Endothelial cell of umbilical vein (primary cell): ENCODE measurements around the gene CACNA1C. TPM values are rescaled to one million over a fixed set of nuclear protein-coding genes. Genes with fewer than 3 reads are reported as not detected.

Experiments used
- BruUV-seq: library from RNA; stranded (reverse); fragments of 400-500 nt; replicated peaks from 2 replicates; lab custom pipeline; 2021; lab: Mats Ljungman, UMichigan
- CTCF ChIA-PET: fragments of 300-600, 350-600 bp; sonication (Branson Sonifier 250); formaldehyde crosslinking; loops from one replicate; lab custom pipeline; 2021; ENCODE audit warnings: antibody characterized with exemption, inconsistent platforms; lab: Charles Lee
- POLR2A ChIA-PET: fragments of 300-600, 350-600 bp; sonication (Branson Sonifier 250); formaldehyde crosslinking; loops from one replicate; lab custom pipeline; 2021; ENCODE audit warnings: antibody characterized with exemption, inconsistent platforms; lab: Charles Lee
- DNase-seq: peaks from one replicate; pipeline ENCODE4 v3.0.0-alpha.2; 2011; ENCODE audit warnings: low read depth, low spot score
- FAIRE-seq: peaks from 2 replicates; lab custom pipeline; 2011; peaks lifted over from hg19 to GRCh38; lab: Jason Lieb, UNC
- H2AFZ ChIP-seq: 2 replicates; pipeline ENCODE4 v1.6.0; 2012; ENCODE audit warnings: low read depth, low read length, control low read depth, inconsistent platforms
- H3K27ac ChIP-seq: 2 replicates; pipeline ENCODE4 v1.5.1; 2011; ENCODE audit warnings: low read depth, mild to moderate bottlenecking, control low read depth, low read length, moderate library complexity; ENCODE audit not compliant: insufficient read depth
- H3K27me3 ChIP-seq, 2 experiments: 2 replicates each; pipeline versions ENCODE4 v1.6.0 to v1.6.1; 2011; ENCODE audit warnings: low read length in 2 of 2, mixed read lengths in 1 of 2; ENCODE audit not compliant: control insufficient read depth in 2 of 2, insufficient read depth in 2 of 2
- H3K36me3 ChIP-seq, 2 experiments: 2 replicates in 1 of 2; 3 replicates in 1 of 2; pipeline ENCODE4 v1.5.1; 2011; ENCODE audit warnings: low read length in 2 of 2, mild to moderate bottlenecking in 1 of 2, moderate library complexity in 1 of 2; ENCODE audit not compliant: control insufficient read depth in 2 of 2, insufficient read depth in 2 of 2; ENCODE audit errors: extremely low read depth in 1 of 2
- H3K4me1 ChIP-seq: 3 replicates; pipeline ENCODE4 v1.5.1; 2011; ENCODE audit warnings: mild to moderate bottlenecking, low read length; ENCODE audit not compliant: control insufficient read depth, insufficient read depth; ENCODE audit errors: extremely low read depth
- H3K4me2 ChIP-seq: 2 replicates; pipeline ENCODE4 v1.6.1; 2011; ENCODE audit warnings: low read length, control low read depth, mixed read lengths; ENCODE audit not compliant: insufficient read depth
- H3K4me3 ChIP-seq, 3 experiments: fragments of 200-600 bp in 1 of 3; sonication (generic), shearing (Covaris generic) in 1 of 3; replicated peaks in 1 of 3; 2 replicates each; pipeline ENCODE4 v1.5.1; 2011 to 2016; ENCODE audit warnings: control low read depth in 3 of 3, low read length in 3 of 3, mild to moderate bottlenecking in 2 of 3, inconsistent platforms in 1 of 3, low read depth in 1 of 3, moderate library complexity in 1 of 3; ENCODE audit not compliant: insufficient read depth in 1 of 3
- H3K79me2 ChIP-seq: 2 replicates; pipeline ENCODE4 v1.6.0; 2012; ENCODE audit warnings: low read length, inconsistent platforms; ENCODE audit not compliant: control insufficient read depth, insufficient read depth
- H3K9ac ChIP-seq: replicated peaks from 2 replicates; pipeline ENCODE3; 2011; ENCODE audit warnings: low read length, control low read depth; ENCODE audit not compliant: insufficient read depth; ENCODE audit errors: extremely low read depth
- H3K9me1 ChIP-seq: replicated peaks from 3 replicates; pipeline ENCODE4 v1.6.0; 2011; ENCODE audit warnings: mild to moderate bottlenecking, low read length; ENCODE audit not compliant: control insufficient read depth, insufficient read depth; ENCODE audit errors: extremely low read depth
- H3K9me3 ChIP-seq: replicated peaks from 2 replicates; pipeline ENCODE4 v1.5.1; 2012; ENCODE audit warnings: low read length, inconsistent platforms; ENCODE audit not compliant: control insufficient read depth, insufficient read depth
- H4K20me1 ChIP-seq: replicated peaks from 2 replicates; pipeline ENCODE3; 2011; ENCODE audit warnings: mild to moderate bottlenecking, low read length; ENCODE audit not compliant: control insufficient read depth, insufficient read depth; ENCODE audit errors: extremely low read depth
- EZH2 ChIP-seq: IDR thresholded peaks from 2 replicates; pipeline ENCODE4 v1.6.1; 2012; ENCODE audit warnings: borderline replicate concordance, low read depth, mild to moderate bottlenecking, moderate library complexity, low read length, inconsistent platforms; ENCODE audit not compliant: severe bottlenecking
- FOS ChIP-seq: IDR thresholded peaks from 2 replicates; pipeline ENCODE4 v1.6.1; 2011; ENCODE audit warnings: mild to moderate bottlenecking, low read length, moderate library complexity, borderline replicate concordance; ENCODE audit not compliant: insufficient read depth
- GATA2 ChIP-seq: IDR thresholded peaks from 2 replicates; pipeline ENCODE4 v1.7.0; 2011; ENCODE audit warnings: low read depth, mild to moderate bottlenecking, moderate library complexity, mixed read lengths, low read length; ENCODE audit not compliant: insufficient read length, insufficient read depth
- JUN ChIP-seq: IDR thresholded peaks from 2 replicates; pipeline ENCODE4 v1.6.1; 2011; ENCODE audit warnings: borderline replicate concordance, low read depth; ENCODE audit not compliant: insufficient read length, insufficient read depth
- MYC ChIP-seq: IDR thresholded peaks from one replicate; pipeline ENCODE4 v1.6.1; 2011; ENCODE audit warnings: mild to moderate bottlenecking, low read depth, low read length
- POLR2A ChIP-seq: IDR thresholded peaks from 2 replicates; pipeline ENCODE4 v1.6.1; 2012; ENCODE audit warnings: low read depth, mild to moderate bottlenecking, control low read depth, low read length
- POLR2AphosphoS5 ChIP-seq: IDR thresholded peaks from 2 replicates; pipeline ENCODE4 v1.6.1; 2012; ENCODE audit warnings: low read depth, mild to moderate bottlenecking, control low read depth, low read length, moderate library complexity; ENCODE audit not compliant: insufficient read depth
- dilution Hi-C: fragments of 300-500 bp; cut with MboI; formaldehyde crosslinking; loops from one replicate; pipeline ENCODE4 v1.15.0; 2019; ENCODE audit warnings: low sequenced_read_pairs; ENCODE audit not compliant: extremely low pct_ligation_motif_present
- intact Hi-C: fragments of 100-400 bp; cut with micrococcal nuclease; formaldehyde crosslinking; loops from one replicate; pipeline ENCODE4 v1.10.0; 2022
- polyA plus RNA-seq, 4 experiments: library from polyadenylated mRNA; depleted of rRNA in 3 of 4; stranded (reverse) in 3 of 4; unstranded in 1 of 4; fragments of >200 nt; gene quantifications; 2 replicates each; pipeline versions ENCODE4 v1.2.1 to v1.2.3, GENCODE V29; 2011 to 2012; ENCODE audit warnings: missing spikeins in 1 of 4
- total RNA-seq: library from RNA; stranded (reverse); gene quantifications from 2 replicates; pipeline ENCODE4 v1.2.3, GENCODE V29; 2021
- TF ChIP-seq, protein P1 (sequence below), 2 donors: IDR thresholded peaks; 1 replicate in 1 of 2; 2 replicates in 1 of 2; pipeline ENCODE4 v1.5.1; 2011; ENCODE audit warnings: low read length in 2 of 2, mild to moderate bottlenecking in 2 of 2, moderate library complexity in 2 of 2, control low read depth in 1 of 2, inconsistent platforms in 1 of 2, low read depth in 1 of 2; ENCODE audit not compliant: insufficient read depth in 1 of 2; ENCODE audit errors: extremely low read depth in 1 of 2
- TF ChIP-seq, protein P2 (sequence below): IDR thresholded peaks from 2 replicates; pipeline ENCODE4 v1.6.1; 2011; ENCODE audit not compliant: insufficient read depth, insufficient read length

CACNA1C gene
- total and polyA plus RNA-seq, 2 donors (not counting 3 experiments of a cell fraction or from before 2014, with no cell fraction given) = not detected

DNA sequence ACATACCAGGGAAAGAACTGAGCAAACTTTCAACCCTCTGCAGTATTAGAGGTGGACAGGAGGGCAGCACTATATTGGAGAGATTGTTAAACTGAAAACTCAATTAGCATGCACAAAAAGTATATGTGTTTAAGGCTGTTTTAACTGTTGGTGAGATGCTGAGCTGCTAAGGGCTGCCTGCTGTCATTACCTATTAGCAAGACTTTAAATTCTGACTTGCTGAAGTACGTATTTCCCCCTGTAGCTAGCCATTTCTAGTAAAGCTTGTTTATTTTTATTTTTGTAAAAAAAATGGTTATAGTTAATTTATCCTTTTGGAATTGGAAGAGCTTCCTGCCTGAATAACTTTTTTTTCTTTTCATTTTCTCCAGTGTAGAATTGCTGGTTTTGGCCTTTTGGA, 92.2 kb downstream of the CACNA1C start:
- DNase-seq = no peak
- Histone ChIP-seq H3K9me1 (no peaks in the 10 kb centered on the region), H2AFZ (no peak overlapping the region), H3K27me3 (no peaks in the 10 kb centered on the region), H3K4me2 (no peak overlapping the region), H3K79me2 (no peaks in the 10 kb centered on the region), H3K9me3 (no peaks in the 10 kb centered on the region), H4K20me1 (no peaks in the 10 kb centered on the region), H3K27ac (no peak overlapping the region), H3K4me3 (no peak overlapping the region), H3K9ac (no peak overlapping the region), H3K4me1 (no peaks in the 10 kb centered on the region), H3K36me3 (no peaks in the 10 kb centered on the region)
- dilution Hi-C loops = no loop called here
- no peak for TF ChIP-seq POLR2A
- TF ChIP-seq, protein P1, sequence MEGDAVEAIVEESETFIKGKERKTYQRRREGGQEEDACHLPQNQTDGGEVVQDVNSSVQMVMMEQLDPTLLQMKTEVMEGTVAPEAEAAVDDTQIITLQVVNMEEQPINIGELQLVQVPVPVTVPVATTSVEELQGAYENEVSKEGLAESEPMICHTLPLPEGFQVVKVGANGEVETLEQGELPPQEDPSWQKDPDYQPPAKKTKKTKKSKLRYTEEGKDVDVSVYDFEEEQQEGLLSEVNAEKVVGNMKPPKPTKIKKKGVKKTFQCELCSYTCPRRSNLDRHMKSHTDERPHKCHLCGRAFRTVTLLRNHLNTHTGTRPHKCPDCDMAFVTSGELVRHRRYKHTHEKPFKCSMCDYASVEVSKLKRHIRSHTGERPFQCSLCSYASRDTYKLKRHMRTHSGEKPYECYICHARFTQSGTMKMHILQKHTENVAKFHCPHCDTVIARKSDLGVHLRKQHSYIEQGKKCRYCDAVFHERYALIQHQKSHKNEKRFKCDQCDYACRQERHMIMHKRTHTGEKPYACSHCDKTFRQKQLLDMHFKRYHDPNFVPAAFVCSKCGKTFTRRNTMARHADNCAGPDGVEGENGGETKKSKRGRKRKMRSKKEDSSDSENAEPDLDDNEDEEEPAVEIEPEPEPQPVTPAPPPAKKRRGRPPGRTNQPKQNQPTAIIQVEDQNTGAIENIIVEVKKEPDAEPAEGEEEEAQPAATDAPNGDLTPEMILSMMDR (IDR thresholded peaks at IDR 0.05; ENCODE audit: extremely low read depth in 1 of 2, insufficient read depth in 1 of 2, low read depth in 1 of 2, low read length in 2 of 2) = no peak
- TF ChIP-seq, protein P2, sequence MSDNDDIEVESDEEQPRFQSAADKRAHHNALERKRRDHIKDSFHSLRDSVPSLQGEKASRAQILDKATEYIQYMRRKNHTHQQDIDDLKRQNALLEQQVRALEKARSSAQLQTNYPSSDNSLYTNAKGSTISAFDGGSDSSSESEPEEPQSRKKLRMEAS = no peak
- TF ChIP-seq FOS = no peak
- no peak for TF ChIP-seq GATA2
- TF ChIP-seq JUN = no peak
- no peak for TF ChIP-seq EZH2
- TF ChIP-seq MYC = no peak
- no peak for TF ChIP-seq POLR2AphosphoS5
- no peak for FAIRE-seq
- CTCF ChIA-PET = interaction anchor here (0.8 kb wide), 1 partner anchor 11 kb away, joined by 3 read pairs; no protein-coding TSS in a partner anchor
- no TSS peak for BruUV-seq
- POLR2A ChIA-PET = no interaction called here
- intact Hi-C loops = no loop called here
